DMS153 treated with DMSO at 0.1 percent for 48 hours (cell line): ENCODE data around the gene CA11.
A peak's percentile ranks its signal among the peaks of the same experiment; 100 is the strongest.
"Not testable (repeated sequence)": the region's sequence is repeated elsewhere in the genome, so short reads cannot be mapped to it uniquely, and the experiment has no call there.

Source experiments
- DNase-seq: peaks from one replicate; lab custom pipeline; 2025; ENCODE audit not compliant: unreplicated experiment; lab: John Stamatoyannopoulos, UW

Gene CA11

GRCh38 chr19:48644839-48645619, 958 bp downstream of the CA11 start:
- peak; percentile 57 for DNase-seq

- no peak for DNase-seq
Observed at GRCh38 chr19:48644355-48644754, 1.6 kb downstream of the CA11 start.

- no peak for DNase-seq
Observed at GRCh38 chr19:48642862-48643261, 3.1 kb downstream of the CA11 start.

GRCh38 chr19:48641850-48642249, 4.1 kb downstream of the CA11 start:
- no peak for DNase-seq

- no peak for DNase-seq
Observed at GRCh38 chr19:48639483-48640375, 6.3 kb downstream of the CA11 start.

GRCh38 chr19:48638831-48639381, 7.1 kb downstream of the CA11 start:
- no peak for DNase-seq

- DNase-seq = peak; percentile 84
Observed at GRCh38 chr19:48637948-48638830, 7.8 kb downstream of the CA11 start.

GRCh38 chr19:48637449-48637947, 8.5 kb downstream of the CA11 start:
- peak; percentile 94 for DNase-seq

- DNase-seq = no peak
Observed at GRCh38 chr19:48636859-48637448, 9.0 kb downstream of the CA11 start, which contains the start of gene DBP. Gene DBP (minus strand): TSS chr19:48637379. CDS start chr19:48636994, 385 bp downstream.

- peak; percentile 30 for DNase-seq
Observed at GRCh38 chr19:48635966-48636858, 9.8 kb downstream of the CA11 start.

GRCh38 chr19:48635263-48635965, 10.6 kb downstream of the CA11 start:
- DNase-seq = no peak

GRCh38 chr19:48634424-48635262, 11.3 kb downstream of the CA11 start:
- peak; percentile 86 for DNase-seq

GRCh38 chr19:48634036-48634342, 12.0 kb downstream of the CA11 start:
- DNase-seq = no peak

GRCh38 chr19:48633148-48634035, 12.6 kb downstream of the CA11 start:
- no peak for DNase-seq

GRCh38 chr19:48632692-48633147, 13.3 kb downstream of the CA11 start:
- no peak for DNase-seq

- DNase-seq = not testable (repeated sequence)
Observed at GRCh38 chr19:48632286-48632685, 13.7 kb downstream of the CA11 start.

- DNase-seq = no peak
Observed at GRCh38 chr19:48631225-48631624, 14.8 kb downstream of the CA11 start.
